Limb (tissue), 2 donors: ENCODE data around the gene NT5M.

Experiments
- DNase-seq, 2 donors: peaks; one replicate each; pipeline ENCODE4 v3.0.0-alpha.2; 2016; ENCODE audit errors: extremely low spot score in 2 of 2

The NT5M gene

DNA sequence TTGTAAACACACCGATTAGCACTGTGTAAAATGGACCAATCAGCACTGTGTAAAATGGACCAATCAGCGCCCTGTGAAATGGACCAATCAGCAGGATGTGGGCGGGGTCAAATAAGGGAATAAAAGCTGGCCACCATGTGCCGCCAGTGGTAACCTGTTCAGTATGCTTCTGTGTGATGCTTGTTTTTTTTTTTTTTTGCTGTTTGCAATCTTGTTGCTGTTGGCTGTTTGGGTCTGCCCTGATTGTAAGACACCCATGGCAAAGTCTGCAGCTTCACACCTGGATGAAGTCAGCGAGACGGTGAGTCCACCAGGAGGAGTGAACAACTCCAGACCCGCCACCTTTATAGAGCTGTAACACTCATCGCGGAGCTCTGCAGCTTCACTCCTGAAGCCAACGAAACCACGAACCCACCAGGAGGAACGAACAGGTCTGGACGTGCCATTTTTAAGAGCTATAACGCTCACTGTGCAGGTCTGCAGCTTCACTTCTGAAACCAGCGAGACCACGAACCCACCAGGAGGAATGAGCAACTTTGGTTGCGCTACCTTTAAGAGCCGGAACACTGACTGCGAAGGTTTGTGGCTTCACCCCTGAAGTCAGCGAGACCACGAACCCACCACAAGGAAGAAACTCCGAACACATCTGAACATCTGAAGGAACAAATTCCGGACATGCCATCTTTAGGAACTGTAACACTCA lies 88.6 kb downstream of the NT5M start:
- DNase-seq, result no peak

DNA sequence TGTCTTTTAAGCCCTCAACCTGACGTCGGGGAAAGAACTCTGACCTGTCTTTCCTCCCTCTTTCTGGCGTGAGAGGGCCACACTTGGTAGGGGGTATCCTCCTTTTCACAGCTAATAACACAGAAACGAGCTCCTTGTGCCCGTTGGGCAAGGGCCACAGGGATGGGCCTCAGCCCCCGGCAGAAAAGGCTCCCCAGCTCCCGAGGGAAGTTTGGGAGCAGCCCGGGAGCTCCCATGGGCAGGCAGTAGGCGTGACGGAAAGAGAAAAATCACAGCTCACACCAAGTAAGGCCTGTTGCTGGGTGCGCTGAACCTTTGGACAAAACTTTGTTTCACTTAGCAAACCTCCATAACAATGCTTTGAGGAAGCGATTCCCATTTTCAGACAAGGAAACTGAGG lies 90.8 kb downstream of the NT5M start:
- DNase-seq, result no peak

GRCh38 chr17:17394494-17394893 lies 91.3 kb downstream of the NT5M start:
- DNase-seq, result no peak

DNA sequence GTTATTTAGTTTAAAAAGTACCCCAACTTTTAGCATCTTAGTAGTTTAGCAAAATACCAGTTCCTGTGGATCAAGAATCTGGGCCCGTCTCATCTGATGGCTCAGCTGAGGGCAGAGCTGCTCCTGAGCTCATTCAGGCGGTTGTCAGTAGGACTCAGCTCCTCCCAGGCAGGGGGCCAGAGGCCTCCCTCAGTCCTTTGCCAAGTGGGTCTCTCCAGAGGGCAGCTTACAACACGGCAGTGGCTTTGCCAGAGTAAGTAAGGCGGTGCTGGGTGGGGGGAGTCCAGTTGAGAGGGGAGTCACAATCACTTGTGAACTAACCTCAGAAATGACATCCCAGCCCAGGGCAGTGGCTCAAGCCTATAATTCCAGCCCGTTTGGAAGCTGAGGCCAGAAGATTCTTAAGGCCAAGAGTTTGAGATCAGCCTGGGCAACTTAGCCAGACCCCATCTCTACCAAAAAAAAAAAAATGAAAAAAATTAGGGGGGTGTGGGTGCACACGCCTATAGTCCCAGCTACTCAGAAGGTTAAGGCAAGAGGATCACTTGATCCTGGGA lies 92.2 kb downstream of the NT5M start:
- no peak for DNase-seq

DNA sequence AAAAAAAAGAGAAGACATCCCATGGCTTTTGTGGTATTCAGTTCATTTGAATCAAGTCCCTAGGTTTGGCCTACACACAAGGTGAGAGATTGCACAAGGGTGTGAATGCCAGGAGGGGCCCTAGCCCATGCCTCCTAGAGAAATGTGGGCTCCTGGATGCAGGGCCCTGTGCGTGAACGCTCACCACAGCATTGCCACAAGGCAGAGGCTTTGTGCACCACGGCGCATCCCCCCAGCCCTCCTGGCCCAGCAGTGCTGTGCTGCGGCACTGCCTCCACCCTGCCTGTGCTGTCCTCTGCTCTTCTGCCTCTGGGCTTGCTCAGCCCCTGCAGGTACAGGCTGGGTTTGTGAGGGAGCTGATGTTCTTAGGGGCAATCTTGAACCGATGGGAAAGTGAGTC lies 92.7 kb downstream of the NT5M start:
- DNase-seq, result no peak
